Activated T-helper 1 cell treated with anti-CD3 and anti-CD28 coated beads, Interleukin-12 subunit alpha, Interleukin-12 subunit beta, Interleukin-2, Interleukin-4 antibody, amounts not matched to agents 30 ng/mL and 10 ng/mL and 1 ng/mL, durations not matched to agents 14 hours and 24 hours and 36 hours (primary cell): ENCODE results near the gene CEP104. TPM values are rescaled to one million over a fixed set of nuclear protein-coding genes. Genes with fewer than 3 reads are reported as not detected.

ENCODE experiments used
- DNase-seq: peaks from one replicate; pipeline ENCODE4 v3.0.0; 2021; ENCODE audit warnings: low spot score
- H3K27ac Mint-ChIP-seq: one replicate; pipeline ENCODE4 v1.8.0; 2021; ENCODE audit warnings: mild to moderate bottlenecking, mixed read lengths
- H3K27me3 Mint-ChIP-seq: one replicate; pipeline ENCODE4 v1.8.0; 2022; ENCODE audit warnings: mild to moderate bottlenecking, moderate library complexity, mixed read lengths; ENCODE audit not compliant: insufficient read depth
- H3K36me3 Mint-ChIP-seq: one replicate; pipeline ENCODE4 v1.8.0; 2021; ENCODE audit warnings: low read depth, mixed read lengths
- H3K4me1 Mint-ChIP-seq: one replicate; pipeline ENCODE4 v1.8.0; 2021; ENCODE audit warnings: low read depth, mixed read lengths
- H3K4me3 Mint-ChIP-seq: one replicate; pipeline ENCODE4 v1.8.0; 2021; ENCODE audit warnings: mild to moderate bottlenecking, moderate library complexity, mixed read lengths
- H3K9me3 Mint-ChIP-seq: one replicate; pipeline ENCODE4 v1.8.0; 2021; ENCODE audit warnings: mixed read lengths
- intact Hi-C: fragments of 100-400 bp; cut with micrococcal nuclease; formaldehyde crosslinking; loops from one replicate; pipeline ENCODE4 v1.15.1; 2024
- total RNA-seq: library from RNA; stranded (reverse); gene quantifications from 2 replicates; pipeline ENCODE4 v1.2.3, GENCODE V29; 2022

CEP104 gene
- total RNA-seq, 1 donor from 2014 or later: 55.5 TPM

DNA sequence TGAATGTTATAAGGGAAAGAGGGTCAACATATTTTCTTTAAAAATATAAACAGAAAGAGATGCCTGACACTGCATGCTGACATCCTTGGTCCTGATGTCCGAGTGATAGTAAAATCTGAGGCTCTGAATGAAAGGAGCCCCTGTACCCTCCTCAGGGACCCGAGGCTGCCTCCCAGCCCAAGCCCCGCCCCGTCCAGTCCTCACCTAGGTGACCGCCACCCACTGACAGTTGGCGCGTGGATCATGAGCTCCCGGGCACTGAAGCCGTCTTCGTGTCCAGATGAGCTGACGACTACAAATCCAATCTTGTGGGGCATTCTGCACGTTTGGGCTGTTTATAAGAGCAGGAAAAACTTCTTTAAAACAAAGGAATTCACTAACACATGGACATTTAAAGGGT is 4.9 kb downstream of the CEP104 start:
- intact Hi-C loops: no loop called here
- DNase-seq: no peak
- H3K27ac Mint-ChIP-seq: no peak overlapping the region

GRCh38 chr1:3851292-3851691 is 5.7 kb downstream of the CEP104 start:
- Mint-ChIP-seq H3K9me3 (no peaks in the 10 kb centered on the region), H3K4me1 (peaks cover 8% of the 10 kb centered on the region), H3K27ac (no peak overlapping the region), H3K27me3 (no peaks in the 10 kb centered on the region), H3K4me3 (no peak overlapping the region), H3K36me3 (peaks cover 13% of the 10 kb centered on the region)
- intact Hi-C loops: no loop called here
- DNase-seq: no peak

More for the DNA sequence above, 4.9 kb downstream of the CEP104 start:
- H3K4me1 Mint-ChIP-seq: peaks cover 10% of the 10 kb centered on the region
- H3K36me3 Mint-ChIP-seq: peaks cover 10% of the 10 kb centered on the region
- H3K27me3 Mint-ChIP-seq: no peaks in the 10 kb centered on the region
- H3K9me3 Mint-ChIP-seq: no peaks in the 10 kb centered on the region
- no peak overlapping the region for H3K4me3 Mint-ChIP-seq

DNA sequence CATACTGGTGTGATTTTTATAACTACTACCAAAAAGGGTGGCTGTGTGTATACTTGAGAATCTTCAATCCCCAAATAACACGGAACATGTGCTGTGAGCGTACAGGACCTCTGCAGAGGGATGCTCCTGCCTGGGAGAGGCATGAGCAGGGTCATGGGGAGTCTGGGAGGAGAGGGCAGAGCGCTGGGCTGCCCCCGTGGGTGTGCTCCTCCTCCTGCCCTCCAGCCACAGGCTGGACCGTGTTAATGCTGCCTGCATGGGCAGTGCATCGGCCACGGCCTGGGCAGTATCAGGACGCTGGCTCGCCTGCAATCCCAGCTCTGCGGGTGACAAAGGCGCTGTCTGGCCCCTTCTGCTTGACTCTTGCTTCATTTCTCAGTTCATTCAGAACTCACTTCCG is 6.2 kb downstream of the CEP104 start:
- H3K27me3 Mint-ChIP-seq: no peaks in the 10 kb centered on the region
- DNase-seq: no peak
- H3K36me3 Mint-ChIP-seq: peaks cover 13% of the 10 kb centered on the region
- H3K4me3 Mint-ChIP-seq: no peak overlapping the region
- no peak overlapping the region for H3K27ac Mint-ChIP-seq
- H3K4me1 Mint-ChIP-seq: peaks cover 4% of the 10 kb centered on the region
- intact Hi-C loops: no loop called here
- no peaks in the 10 kb centered on the region for H3K9me3 Mint-ChIP-seq

DNA sequence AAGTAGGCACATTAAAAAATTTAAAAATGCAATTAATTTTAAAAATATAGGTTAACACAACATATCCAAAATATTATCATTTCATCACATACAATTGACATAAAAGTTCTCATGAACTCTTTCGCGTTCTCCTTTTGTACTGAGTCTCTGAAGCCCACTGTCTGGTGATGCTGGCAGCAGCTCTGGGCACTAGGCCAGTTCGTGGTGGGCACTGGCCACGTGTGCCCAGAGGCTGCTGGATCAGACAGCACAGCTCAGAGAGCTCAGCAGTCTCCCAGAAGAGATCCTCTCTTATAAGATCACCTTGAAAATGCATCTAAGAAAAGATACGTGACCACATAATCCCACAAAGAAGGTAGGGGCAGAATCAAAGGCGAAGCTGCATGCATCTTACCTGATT is 9.9 kb downstream of the CEP104 start:
- H3K27ac Mint-ChIP-seq: no peak overlapping the region
- intact Hi-C loops: no loop called here
- DNase-seq: no peak
- no peaks in the 10 kb centered on the region for H3K4me1 Mint-ChIP-seq
- H3K36me3 Mint-ChIP-seq: peaks cover 28% of the 10 kb centered on the region
- no peak overlapping the region for H3K4me3 Mint-ChIP-seq
- no peaks in the 10 kb centered on the region for H3K27me3 Mint-ChIP-seq
- no peaks in the 10 kb centered on the region for H3K9me3 Mint-ChIP-seq

DNA sequence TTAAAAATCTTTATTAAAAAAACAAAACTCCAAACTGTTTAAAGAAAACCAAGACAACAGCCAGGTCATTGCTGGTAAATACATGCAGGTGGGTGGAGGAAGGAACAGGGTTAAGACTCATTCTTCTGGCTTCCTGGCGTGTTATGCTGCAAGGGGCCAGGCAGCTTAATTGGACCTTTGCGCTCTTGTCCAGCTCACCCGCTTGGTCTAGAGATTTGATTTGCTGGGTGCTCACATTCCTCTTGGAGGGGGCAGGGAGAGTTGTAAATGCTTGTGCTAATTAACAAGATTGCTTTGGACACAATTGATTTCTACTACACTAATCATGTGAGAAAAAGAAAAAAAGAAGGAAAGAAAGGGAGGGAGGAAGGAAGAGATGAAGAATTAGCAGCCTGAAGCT is 10.5 kb downstream of the CEP104 start:
- Mint-ChIP-seq H3K4me1 (no peaks in the 10 kb centered on the region), H3K9me3 (no peaks in the 10 kb centered on the region), H3K4me3 (no peak overlapping the region), H3K36me3 (peaks cover 31% of the 10 kb centered on the region), H3K27me3 (no peaks in the 10 kb centered on the region), H3K27ac (no peak overlapping the region)
- intact Hi-C loops: no loop called here
- DNase-seq: no peak

GRCh38 chr1:3842912-3843311 is 14.1 kb downstream of the CEP104 start:
- no peak overlapping the region for H3K27ac Mint-ChIP-seq
- intact Hi-C loops: no loop called here
- H3K4me3 Mint-ChIP-seq: no peak overlapping the region
- peaks cover 52% of the 10 kb centered on the region for H3K36me3 Mint-ChIP-seq
- no peak for DNase-seq
- H3K9me3 Mint-ChIP-seq: no peaks in the 10 kb centered on the region
- H3K4me1 Mint-ChIP-seq: no peaks in the 10 kb centered on the region
- no peaks in the 10 kb centered on the region for H3K27me3 Mint-ChIP-seq

GRCh38 chr1:3841491-3841890 is 15.5 kb downstream of the CEP104 start:
- no peaks in the 10 kb centered on the region for H3K27me3 Mint-ChIP-seq

DNA sequence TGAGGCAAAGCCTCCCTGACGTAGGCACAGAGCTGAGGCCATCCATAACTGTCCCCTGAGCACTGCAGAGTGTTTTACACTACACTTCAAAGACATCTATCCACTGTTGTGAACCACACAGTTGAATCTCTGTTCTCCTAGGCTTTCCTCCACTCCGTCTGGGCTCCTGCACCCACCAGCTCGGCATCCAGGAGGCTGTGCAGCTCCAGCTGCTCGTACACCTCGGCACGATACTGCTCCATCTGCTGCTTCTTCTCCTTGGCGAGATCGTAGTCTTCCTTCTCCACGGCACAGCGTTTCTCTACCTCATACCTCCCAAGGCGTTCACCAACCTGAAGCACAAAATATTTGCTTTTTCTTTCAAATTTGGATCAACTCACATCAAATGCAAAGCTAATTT is 18.2 kb downstream of the CEP104 start:
- no peak overlapping the region for H3K4me3 Mint-ChIP-seq
- intact Hi-C loops: no loop called here
- H3K36me3 Mint-ChIP-seq: peaks cover 67% of the 10 kb centered on the region
- DNase-seq: no peak
- no peak overlapping the region for H3K27ac Mint-ChIP-seq
- H3K4me1 Mint-ChIP-seq: no peaks in the 10 kb centered on the region
- no peaks in the 10 kb centered on the region for H3K27me3 Mint-ChIP-seq
- peaks cover 7% of the 10 kb centered on the region for H3K9me3 Mint-ChIP-seq

More at GRCh38 chr1:3841491-3841890, 15.5 kb downstream of the CEP104 start:
- no peak for DNase-seq
- no peak overlapping the region for H3K4me3 Mint-ChIP-seq
- no peaks in the 10 kb centered on the region for H3K4me1 Mint-ChIP-seq
- H3K27ac Mint-ChIP-seq: no peak overlapping the region
- peaks cover 61% of the 10 kb centered on the region for H3K36me3 Mint-ChIP-seq
- H3K9me3 Mint-ChIP-seq: peaks cover 7% of the 10 kb centered on the region
- intact Hi-C loops: no loop called here

GRCh38 chr1:3837685-3838084 is 19.3 kb downstream of the CEP104 start:
- Mint-ChIP-seq H3K27ac (no peak overlapping the region), H3K4me1 (no peaks in the 10 kb centered on the region), H3K27me3 (no peaks in the 10 kb centered on the region), H3K9me3 (peaks cover 7% of the 10 kb centered on the region), H3K4me3 (no peak overlapping the region), H3K36me3 (peaks cover 63% of the 10 kb centered on the region)
- no peak for DNase-seq
- intact Hi-C loops: no loop called here

DNA sequence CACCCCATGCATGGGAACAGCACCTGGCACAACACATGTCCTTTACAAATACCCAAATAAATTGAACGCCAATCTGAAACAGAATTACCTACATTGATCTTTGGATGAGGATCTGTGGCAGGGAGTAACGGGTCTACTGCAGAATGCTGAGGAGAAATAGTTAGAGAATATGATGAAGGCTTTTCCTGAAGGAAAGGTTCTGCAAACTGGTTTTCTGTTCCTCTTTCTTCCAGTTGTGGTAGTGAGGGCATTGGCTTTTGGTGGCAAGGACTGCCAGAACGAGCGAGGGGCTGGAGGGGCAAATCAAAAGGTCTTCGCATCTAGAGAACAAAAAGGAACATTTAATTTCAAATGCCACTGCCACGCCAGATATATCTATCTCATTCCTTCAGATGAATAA is 19.8 kb downstream of the CEP104 start:
- H3K4me3 Mint-ChIP-seq: no peak overlapping the region
- intact Hi-C loops: no loop called here
- H3K27me3 Mint-ChIP-seq: no peaks in the 10 kb centered on the region
- peaks cover 61% of the 10 kb centered on the region for H3K36me3 Mint-ChIP-seq
- no peaks in the 10 kb centered on the region for H3K4me1 Mint-ChIP-seq
- no peak overlapping the region for H3K27ac Mint-ChIP-seq
- peaks cover 7% of the 10 kb centered on the region for H3K9me3 Mint-ChIP-seq
- no peak for DNase-seq

- Mint-ChIP-seq H3K27ac (no peak overlapping the region), H3K4me3 (no peak overlapping the region), H3K27me3 (no peaks in the 10 kb centered on the region), H3K9me3 (peaks cover 7% of the 10 kb centered on the region), H3K36me3 (peaks cover 59% of the 10 kb centered on the region), H3K4me1 (no peaks in the 10 kb centered on the region)
- intact Hi-C loops: no loop called here
- no peak for DNase-seq
Measured at GRCh38 chr1:3836421-3836820, 20.6 kb downstream of the CEP104 start.

DNA sequence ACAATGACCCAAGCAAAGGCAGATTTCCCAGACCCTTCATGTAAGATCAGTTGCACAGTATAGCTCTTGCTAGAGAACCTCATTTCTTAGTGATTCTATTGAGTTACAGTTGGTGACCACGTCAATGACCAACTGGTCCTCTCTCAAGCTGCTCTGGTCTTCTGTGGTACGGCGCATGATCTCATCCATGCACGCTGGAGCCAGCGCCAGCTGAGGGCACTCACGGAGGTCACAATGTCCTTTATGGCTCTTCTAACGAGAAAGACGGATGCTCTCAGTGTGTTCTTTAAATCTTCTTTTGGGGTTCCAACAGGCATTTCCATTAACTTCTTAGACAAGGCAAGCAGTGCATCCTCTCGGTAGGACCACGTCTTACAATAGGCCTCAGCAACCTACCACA is 22.3 kb downstream of the CEP104 start:
- no peak for DNase-seq
- no peaks in the 10 kb centered on the region for H3K4me1 Mint-ChIP-seq
- H3K9me3 Mint-ChIP-seq: peaks cover 7% of the 10 kb centered on the region
- no peaks in the 10 kb centered on the region for H3K27me3 Mint-ChIP-seq
- intact Hi-C loops: no loop called here
- H3K27ac Mint-ChIP-seq: no peak overlapping the region
- no peak overlapping the region for H3K4me3 Mint-ChIP-seq
- H3K36me3 Mint-ChIP-seq: peaks cover 53% of the 10 kb centered on the region

- no peak overlapping the region for H3K4me3 Mint-ChIP-seq
- H3K27me3 Mint-ChIP-seq: no peaks in the 10 kb centered on the region
- H3K4me1 Mint-ChIP-seq: no peaks in the 10 kb centered on the region
- intact Hi-C loops: no loop called here
- H3K9me3 Mint-ChIP-seq: no peaks in the 10 kb centered on the region
- no peak overlapping the region for H3K27ac Mint-ChIP-seq
- DNase-seq: no peak
- H3K36me3 Mint-ChIP-seq: peaks cover 32% of the 10 kb centered on the region
Measured at GRCh38 chr1:3831689-3832088, 25.3 kb downstream of the CEP104 start.

GRCh38 chr1:3828391-3828790 is 28.6 kb downstream of the CEP104 start:
- no peak for DNase-seq
- Mint-ChIP-seq H3K4me3 (no peak overlapping the region), H3K27me3 (no peaks in the 10 kb centered on the region), H3K36me3 (peaks cover 34% of the 10 kb centered on the region), H3K4me1 (no peaks in the 10 kb centered on the region), H3K9me3 (no peaks in the 10 kb centered on the region), H3K27ac (no peak overlapping the region)
- intact Hi-C loops: no loop called here
